NCI-H2107 (cell line): ENCODE measurements around the gene GABBR2.

ENCODE experiments used
- DNase-seq: peaks from one replicate; lab custom pipeline; 2025; lab: John Stamatoyannopoulos, UW

The GABBR2 gene

GRCh38 chr9:98342820-98343210, 365.9 kb downstream of the GABBR2 start:
- DNase-seq, result no peak

GRCh38 chr9:98342098-98342819, 366.5 kb downstream of the GABBR2 start:
- DNase-seq, result no peak

GRCh38 chr9:98341157-98342097, 367.3 kb downstream of the GABBR2 start:
- DNase-seq, result no peak

GRCh38 chr9:98339987-98340800, 368.5 kb downstream of the GABBR2 start:
- no peak for DNase-seq

- no peak for DNase-seq
Measured at GRCh38 chr9:98335661-98336060, 373.1 kb downstream of the GABBR2 start.

GRCh38 chr9:98334796-98335195, 373.9 kb downstream of the GABBR2 start:
- no peak for DNase-seq

GRCh38 chr9:98333703-98334582, 374.8 kb downstream of the GABBR2 start:
- DNase-seq, result no peak

GRCh38 chr9:98332405-98332831, 376.3 kb downstream of the GABBR2 start:
- no peak for DNase-seq

GRCh38 chr9:98331536-98332259, 377.0 kb downstream of the GABBR2 start:
- no peak for DNase-seq

- DNase-seq, result no peak
Measured at GRCh38 chr9:98330831-98331230, 377.9 kb downstream of the GABBR2 start.

- DNase-seq, result no peak
Measured at GRCh38 chr9:98329904-98330303, 378.8 kb downstream of the GABBR2 start.

- no peak for DNase-seq
Measured at GRCh38 chr9:98329281-98329680, 379.5 kb downstream of the GABBR2 start.

- DNase-seq, result no peak
Measured at GRCh38 chr9:98328770-98329169, 380.0 kb downstream of the GABBR2 start.

- no peak for DNase-seq
Measured at GRCh38 chr9:98328141-98328540, 380.6 kb downstream of the GABBR2 start.

- DNase-seq, result no peak
Measured at GRCh38 chr9:98327249-98327561, 381.5 kb downstream of the GABBR2 start.

- no peak for DNase-seq
Measured at GRCh38 chr9:98326459-98327248, 382.1 kb downstream of the GABBR2 start.

GRCh38 chr9:98324801-98325200, 383.9 kb downstream of the GABBR2 start:
- DNase-seq, result no peak

GRCh38 chr9:98323831-98324135, 385.0 kb downstream of the GABBR2 start:
- DNase-seq, result no peak

- no peak for DNase-seq
Measured at GRCh38 chr9:98323051-98323830, 385.5 kb downstream of the GABBR2 start.
